NB4 (cell line): ENCODE results near the gene TMEM63B.
"Not testable (repeated sequence)": the region's sequence is repeated elsewhere in the genome, so short reads cannot be mapped to it uniquely, and the experiment has no call there.

Source experiments
- DNase-seq: peaks from one replicate; pipeline ENCODE4 v3.0.0; 2010; ENCODE audit warnings: low read depth
- H3K4me3 ChIP-seq: one replicate; pipeline ENCODE4 v1.5.1; 2011; ENCODE audit warnings: mild to moderate bottlenecking, low read depth, low read length, moderate library complexity
- CTCF ChIP-seq: IDR thresholded peaks from one replicate; pipeline ENCODE4 v1.5.1; 2012; ENCODE audit warnings: low read depth, low read length
- MAX ChIP-seq: IDR thresholded peaks from 2 replicates; pipeline ENCODE4 v1.6.1; 2011; ENCODE audit warnings: low read depth, low read length
- MYC ChIP-seq: IDR thresholded peaks from 2 replicates; pipeline ENCODE4 v1.6.1; 2011; ENCODE audit warnings: low read depth, low read length
- POLR2A ChIP-seq: IDR thresholded peaks from 2 replicates; pipeline ENCODE4 v1.6.1; 2011; ENCODE audit warnings: mild to moderate bottlenecking; ENCODE audit not compliant: insufficient read length; ENCODE audit errors: extremely low read depth

Gene TMEM63B

GRCh38 chr6:44088827-44089590 lies 38.3 kb upstream of the TMEM63B start:
- DNase-seq: no peak
- no peak for TF ChIP-seq CTCF
- no peak for TF ChIP-seq MYC
- TF ChIP-seq MAX: no peak
- no peak for TF ChIP-seq POLR2A
- H3K4me3 ChIP-seq: no peak overlapping the region

- TF ChIP-seq POLR2A (no peak), CTCF (no peak), MAX (no peak), MYC (no peak)
- no peak overlapping the region for H3K4me3 ChIP-seq
- DNase-seq: no peak
Observed at GRCh38 chr6:44090465-44090864, 36.9 kb upstream of the TMEM63B start.

GRCh38 chr6:44091356-44091755 lies 36.0 kb upstream of the TMEM63B start:
- not testable (repeated sequence) for DNase-seq, H3K4me3 ChIP-seq

GRCh38 chr6:44091981-44092884 lies 35.1 kb upstream of the TMEM63B start:
- no peak for DNase-seq
- H3K4me3 ChIP-seq: no peak overlapping the region
- TF ChIP-seq POLR2A: no peak
- TF ChIP-seq CTCF: no peak
- TF ChIP-seq MAX: no peak
- no peak for TF ChIP-seq MYC

- DNase-seq: no peak
- no peak overlapping the region for H3K4me3 ChIP-seq
Observed at GRCh38 chr6:44093066-44093465, 34.3 kb upstream of the TMEM63B start.

More at GRCh38 chr6:44093066-44093465, 34.3 kb upstream of the TMEM63B start:
- TF ChIP-seq POLR2A (no peak), CTCF (no peak), MYC (no peak), MAX (no peak)
